ENCODE data around the gene GEMIN5. TPM values are rescaled to one million over a fixed set of nuclear protein-coding genes. Genes with fewer than 3 reads are reported as not detected.
"Not testable (repeated sequence)": the region's sequence is repeated elsewhere in the genome, so short reads cannot be mapped to it uniquely, and the experiment has no call there.

Gene GEMIN5
- total and polyA plus RNA-seq, 10 donors: 3.2 to 16.1 (median 13.8) TPM

GRCh38 chr5:154977409-154977808 is 39.4 kb upstream of the GEMIN5 start:
- Histone ChIP-seq H3K27me3 (replicated peaks in 1 of 7) (no peaks in the 10 kb centered on the region), H3K9me3 (peaks cover 0 to 10% (median 4%) of the 10 kb centered on the region in 8 donors), H3K36me3 (peaks cover 0 to 8% (median 0%) of the 10 kb centered on the region in 6 donors), H3K4me1 (no peaks in the 10 kb centered on the region), H3K4me3 (no peak overlapping the region), H3K27ac (no peak overlapping the region)
- TF ChIP-seq POLR2A (IDR thresholded peaks at IDR 0.05) (no peak), CTCF (IDR thresholded peaks at IDR 0.05 in 8 of 11, conservative IDR thresholded peaks at IDR 0.05 in 3 of 11) (no peak), POLR2AphosphoS5 (IDR thresholded peaks at IDR 0.05) (no peak)
- 53 to 68% (median 60%) methylated on average over 1 of the region's 1 CpG for WGBS, 5 donors
- no peak for DNase-seq
- intact Hi-C loops (cut with DNase I; ENCODE audit: low total_unique reads): no loop called here

GRCh38 chr5:154976082-154976481 is 38.1 kb upstream of the GEMIN5 start:
- WGBS, 5 donors: 92 to 99% (median 96%) methylated on average over 9 of the region's 9 CpGs
- H3K9me3 ChIP-seq; H3K27ac ChIP-seq; DNase-seq; H3K27me3 ChIP-seq (replicated peaks in 1 of 7); H3K4me1 ChIP-seq; H3K4me3 ChIP-seq; intact Hi-C loops (cut with DNase I; ENCODE audit: low total_unique reads); H3K36me3 ChIP-seq: not testable (repeated sequence)

GRCh38 chr5:154972476-154973080 is 34.6 kb upstream of the GEMIN5 start:
- Histone ChIP-seq H3K27me3 (replicated peaks in 1 of 7) (no peaks in the 10 kb centered on the region), H3K4me3 (no peak overlapping the region), H3K36me3 (peaks cover 0 to 35% (median 13%) of the 10 kb centered on the region in 6 donors), H3K27ac (no peak overlapping the region), H3K9me3 (peaks cover 0 to 10% (median 4%) of the 10 kb centered on the region in 8 donors), H3K4me1 (peaks cover 0 to 5% (median 0%) of the 10 kb centered on the region in 6 donors)
- 79 to 91% (median 84%) methylated on average over 2 of the region's 2 CpGs for WGBS, 5 donors
- TF ChIP-seq CTCF (IDR thresholded peaks at IDR 0.05 in 8 of 11, conservative IDR thresholded peaks at IDR 0.05 in 3 of 11) (peak in 5 of 11 experiments; percentile 27 to 41 (median 39)), POLR2A (IDR thresholded peaks at IDR 0.05) (no peak)
- intact Hi-C loops (cut with DNase I; ENCODE audit: low total_unique reads): no loop called here
- no peak for DNase-seq

- peaks cover 0 to 10% (median 4%) of the 10 kb centered on the region in 8 donors for H3K9me3 ChIP-seq
- no peaks in the 10 kb centered on the region for H3K27me3 ChIP-seq (replicated peaks in 1 of 7)
- no peak for DNase-seq
- peaks cover 0 to 14% (median 0%) of the 10 kb centered on the region in 6 donors for H3K4me1 ChIP-seq
- no peak overlapping the region for H3K4me3 ChIP-seq
- WGBS, 5 donors: 87 to 93% (median 90%) methylated on average over 2 of the region's 2 CpGs
- intact Hi-C loops (cut with DNase I; ENCODE audit: low total_unique reads): no loop called here
- TF ChIP-seq POLR2AphosphoS5 (IDR thresholded peaks at IDR 0.05): no peak
- no peak overlapping the region for H3K27ac ChIP-seq
- H3K36me3 ChIP-seq: peaks cover 0 to 46% (median 20%) of the 10 kb centered on the region in 6 donors
Observed at GRCh38 chr5:154971501-154971900, 33.5 kb upstream of the GEMIN5 start.

GRCh38 chr5:154970759-154971158 is 32.7 kb upstream of the GEMIN5 start:
- Histone ChIP-seq H3K27ac (no peak overlapping the region), H3K4me1 (peaks cover 0 to 22% (median 2%) of the 10 kb centered on the region in 6 donors), H3K9me3 (peaks cover 0 to 6% (median 1%) of the 10 kb centered on the region in 8 donors), H3K36me3 (peaks cover 0 to 48% (median 21%) of the 10 kb centered on the region in 6 donors), H3K27me3 (replicated peaks in 1 of 7) (no peaks in the 10 kb centered on the region), H3K4me3 (no peak overlapping the region)
- TF ChIP-seq CTCF (IDR thresholded peaks at IDR 0.05 in 8 of 11, conservative IDR thresholded peaks at IDR 0.05 in 3 of 11): no peak
- no peak for TF ChIP-seq POLR2A (IDR thresholded peaks at IDR 0.05)
- TF ChIP-seq POLR2AphosphoS5 (IDR thresholded peaks at IDR 0.05): no peak
- intact Hi-C loops (cut with DNase I; ENCODE audit: low total_unique reads): no loop called here
- no peak for DNase-seq
